ENCODE measurements around the gene VGLL4. TPM values are rescaled to one million over a fixed set of nuclear protein-coding genes. Genes with fewer than 3 reads are reported as not detected.
A peak's percentile ranks its signal among the peaks of the same experiment; 100 is the strongest.

Gene VGLL4
- total RNA-seq, 1 experiment from 2014 or later, result 31.7 TPM

DNA sequence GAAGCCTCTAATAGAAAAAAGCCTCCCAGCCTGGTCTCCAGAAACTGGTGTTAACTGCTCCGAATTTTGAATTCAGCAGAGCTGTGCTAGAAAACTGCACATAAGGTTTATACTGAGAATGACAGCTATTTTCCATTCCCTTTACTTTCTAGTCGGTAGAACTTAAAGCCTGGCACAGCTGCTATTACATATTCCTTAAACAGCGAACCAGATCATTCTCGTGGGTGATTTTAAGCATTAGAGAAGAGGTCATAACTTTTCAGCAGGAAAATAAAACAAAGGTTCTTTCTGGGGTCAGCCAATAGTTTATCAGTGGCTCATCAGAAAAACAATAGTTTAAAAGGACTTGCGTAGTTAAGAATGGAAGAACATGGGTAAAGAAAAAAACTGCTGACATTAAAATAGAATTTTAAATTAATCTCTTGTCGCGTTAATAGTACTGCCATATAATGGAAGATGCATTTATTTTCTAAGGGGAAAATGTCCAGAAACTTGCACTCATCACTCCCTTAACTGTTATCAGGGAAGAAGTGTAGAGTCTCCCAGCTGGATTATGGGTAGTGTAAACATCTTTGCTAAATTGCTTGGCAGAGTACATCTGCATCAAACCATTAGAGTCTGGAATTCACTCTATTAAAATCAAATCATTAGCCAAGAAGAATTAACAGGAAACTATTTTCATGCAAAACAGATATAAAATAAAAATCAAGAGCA lies 7.9 kb downstream of the VGLL4 start:
- TF ChIP-seq, protein P1, sequence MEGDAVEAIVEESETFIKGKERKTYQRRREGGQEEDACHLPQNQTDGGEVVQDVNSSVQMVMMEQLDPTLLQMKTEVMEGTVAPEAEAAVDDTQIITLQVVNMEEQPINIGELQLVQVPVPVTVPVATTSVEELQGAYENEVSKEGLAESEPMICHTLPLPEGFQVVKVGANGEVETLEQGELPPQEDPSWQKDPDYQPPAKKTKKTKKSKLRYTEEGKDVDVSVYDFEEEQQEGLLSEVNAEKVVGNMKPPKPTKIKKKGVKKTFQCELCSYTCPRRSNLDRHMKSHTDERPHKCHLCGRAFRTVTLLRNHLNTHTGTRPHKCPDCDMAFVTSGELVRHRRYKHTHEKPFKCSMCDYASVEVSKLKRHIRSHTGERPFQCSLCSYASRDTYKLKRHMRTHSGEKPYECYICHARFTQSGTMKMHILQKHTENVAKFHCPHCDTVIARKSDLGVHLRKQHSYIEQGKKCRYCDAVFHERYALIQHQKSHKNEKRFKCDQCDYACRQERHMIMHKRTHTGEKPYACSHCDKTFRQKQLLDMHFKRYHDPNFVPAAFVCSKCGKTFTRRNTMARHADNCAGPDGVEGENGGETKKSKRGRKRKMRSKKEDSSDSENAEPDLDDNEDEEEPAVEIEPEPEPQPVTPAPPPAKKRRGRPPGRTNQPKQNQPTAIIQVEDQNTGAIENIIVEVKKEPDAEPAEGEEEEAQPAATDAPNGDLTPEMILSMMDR (IDR thresholded peaks at IDR 0.05; ENCODE audit: unreplicated experiment), result no peak
- POLR2A ChIA-PET, result interaction anchor here (0.9 to 1.3 kb wide), 3 partner anchors 14 to 35 kb away, joined by 3 to 6 read pairs (median 3); no protein-coding TSS in a partner anchor
- Mint-ChIP-seq H3K4me1 (ENCODE audit: insufficient read depth, unreplicated experiment) (peaks cover 64% of the 10 kb centered on the region), H3K27ac (ENCODE audit: low read depth, unreplicated experiment) (no peak overlapping the region), H3K27me3 (ENCODE audit: insufficient read depth, unreplicated experiment) (no peaks in the 10 kb centered on the region), H3K9me3 (ENCODE audit: unreplicated experiment) (no peaks in the 10 kb centered on the region), H3K4me3 (ENCODE audit: unreplicated experiment) (no peak overlapping the region), H3K36me3 (ENCODE audit: insufficient read depth, unreplicated experiment) (peaks cover 13% of the 10 kb centered on the region)
- intact Hi-C loops (cut with micrococcal nuclease), result no loop called here
- BruUV-seq (replicated peaks), result no TSS peak
- DNase-seq (ENCODE audit: unreplicated experiment), result no peak
- CTCF ChIA-PET, result interaction anchor here (0.7 to 4.1 kb wide), 2 partner anchors 15 to 272 kb away, joined by 3 to 18 read pairs; no protein-coding TSS in a partner anchor

DNA sequence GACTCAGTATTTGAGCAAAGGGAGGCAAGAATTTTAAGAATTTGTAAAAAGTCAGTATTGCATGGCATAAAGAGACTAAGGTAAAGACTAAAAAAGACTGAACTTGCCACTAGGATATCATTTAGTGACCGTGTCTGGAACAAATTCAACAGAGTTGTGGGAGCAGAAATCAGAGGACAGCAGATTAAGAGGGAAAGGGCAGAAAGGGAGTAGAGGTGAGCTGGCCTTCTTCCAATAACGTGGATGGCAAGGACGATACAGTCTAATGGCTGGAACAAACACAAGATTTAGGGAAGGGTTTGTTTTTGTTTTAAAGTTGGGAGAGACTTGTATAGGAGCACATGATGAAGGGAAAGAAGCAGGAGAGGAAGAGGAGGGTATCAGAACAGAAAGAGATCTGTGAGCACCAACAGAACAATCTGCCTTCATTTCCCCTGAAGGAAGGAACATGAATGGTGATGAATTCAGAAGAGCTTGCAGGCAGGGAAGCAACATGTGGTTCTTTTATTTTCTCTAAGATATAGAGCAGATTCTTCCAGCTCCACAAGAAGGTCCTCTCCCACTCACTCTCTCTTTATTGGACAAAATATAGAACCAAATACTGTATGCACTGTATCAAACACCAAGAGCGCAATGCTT lies 8.6 kb downstream of the VGLL4 start:
- no TSS peak for BruUV-seq (replicated peaks)
- CTCF ChIA-PET, result interaction anchor here (4.1 kb wide), 1 partner anchor 16 kb away, joined by 18 read pairs; no protein-coding TSS in a partner anchor
- TF ChIP-seq, protein P1 (IDR thresholded peaks at IDR 0.05; ENCODE audit: unreplicated experiment), result no peak
- intact Hi-C loops (cut with micrococcal nuclease), result no loop called here
- DNase-seq (ENCODE audit: unreplicated experiment), result no peak
- peaks cover 58% of the 10 kb centered on the region for H3K4me1 Mint-ChIP-seq (ENCODE audit: insufficient read depth, unreplicated experiment)
- H3K9me3 Mint-ChIP-seq (ENCODE audit: unreplicated experiment), result no peaks in the 10 kb centered on the region
- H3K36me3 Mint-ChIP-seq (ENCODE audit: insufficient read depth, unreplicated experiment), result peaks cover 8% of the 10 kb centered on the region
- POLR2A ChIA-PET, result interaction anchor here (0.9 to 1.0 kb wide), 2 partner anchors 14 to 29 kb away, joined by 3 read pairs; no protein-coding TSS in a partner anchor
- H3K27ac Mint-ChIP-seq (ENCODE audit: low read depth, unreplicated experiment), result no peak overlapping the region
- H3K27me3 Mint-ChIP-seq (ENCODE audit: insufficient read depth, unreplicated experiment), result no peaks in the 10 kb centered on the region
- no peak overlapping the region for H3K4me3 Mint-ChIP-seq (ENCODE audit: unreplicated experiment)

DNA sequence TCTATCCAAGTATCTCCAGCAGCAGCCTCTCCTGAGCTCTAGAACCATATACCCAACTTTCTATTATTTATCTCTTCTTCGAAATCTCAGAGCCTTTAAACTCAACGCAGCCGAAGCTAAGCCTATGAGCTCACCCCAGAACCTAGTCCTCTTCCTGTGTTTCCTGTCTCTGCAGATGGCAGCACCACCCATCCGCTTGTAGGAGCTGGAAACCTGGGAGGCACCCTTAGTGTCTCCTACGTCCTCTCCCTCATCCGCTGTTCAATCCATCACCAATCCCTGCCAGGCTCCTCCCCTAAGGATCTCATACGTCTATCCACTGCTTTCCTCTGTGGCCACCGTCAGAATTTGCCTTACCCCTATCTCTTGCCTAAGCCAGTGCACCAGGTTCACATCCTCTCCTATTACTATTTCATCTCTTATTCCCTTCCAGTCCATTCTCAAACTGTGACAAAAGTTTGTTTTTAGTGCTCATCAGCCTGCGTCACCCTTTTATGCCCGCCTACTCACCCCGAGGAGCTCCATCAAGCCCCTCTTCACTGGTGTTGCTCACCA lies 9.6 kb downstream of the VGLL4 start:
- TF ChIP-seq, protein P1 (IDR thresholded peaks at IDR 0.05; ENCODE audit: unreplicated experiment), result no peak
- Mint-ChIP-seq H3K27ac (ENCODE audit: low read depth, unreplicated experiment) (no peak overlapping the region), H3K27me3 (ENCODE audit: insufficient read depth, unreplicated experiment) (no peaks in the 10 kb centered on the region), H3K36me3 (ENCODE audit: insufficient read depth, unreplicated experiment) (peaks cover 8% of the 10 kb centered on the region), H3K9me3 (ENCODE audit: unreplicated experiment) (no peaks in the 10 kb centered on the region), H3K4me3 (ENCODE audit: unreplicated experiment) (no peak overlapping the region), H3K4me1 (ENCODE audit: insufficient read depth, unreplicated experiment) (peaks cover 56% of the 10 kb centered on the region)
- no TSS peak for BruUV-seq (replicated peaks)
- POLR2A ChIA-PET, result no interaction called here
- DNase-seq (ENCODE audit: unreplicated experiment), result no peak
- CTCF ChIA-PET, result no interaction called here
- intact Hi-C loops (cut with micrococcal nuclease), result no loop called here

DNA sequence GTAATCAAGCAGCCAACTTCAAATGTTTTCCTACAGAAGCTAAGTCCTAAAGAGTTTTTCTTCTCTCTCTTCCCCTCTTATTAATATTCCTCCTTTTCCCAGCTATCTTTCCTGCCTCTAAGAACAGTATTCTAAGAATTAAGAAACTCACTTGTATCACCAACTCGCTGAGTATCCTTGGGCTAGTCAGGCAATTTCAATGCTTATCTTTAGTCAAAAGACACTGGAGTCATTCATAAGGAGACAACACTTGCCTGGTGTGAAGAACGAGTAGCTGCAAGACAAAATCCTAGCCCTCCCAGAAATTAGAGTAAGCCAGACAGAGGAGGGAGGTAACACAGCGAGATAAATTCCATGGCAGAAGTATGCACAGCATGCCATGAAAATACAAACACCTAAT lies 10.7 kb downstream of the VGLL4 start:
- intact Hi-C loops (cut with micrococcal nuclease), result no loop called here
- H3K4me3 Mint-ChIP-seq (ENCODE audit: unreplicated experiment), result no peak overlapping the region
- H3K9me3 Mint-ChIP-seq (ENCODE audit: unreplicated experiment), result no peaks in the 10 kb centered on the region
- peaks cover 8% of the 10 kb centered on the region for H3K36me3 Mint-ChIP-seq (ENCODE audit: insufficient read depth, unreplicated experiment)
- CTCF ChIA-PET, result interaction anchor here (0.7 to 1.0 kb wide), 2 partner anchors 28 to 248 kb away, joined by 3 to 4 read pairs; no protein-coding TSS in a partner anchor
- no TSS peak for BruUV-seq (replicated peaks)
- TF ChIP-seq, protein P1 (IDR thresholded peaks at IDR 0.05; ENCODE audit: unreplicated experiment), result no peak
- H3K27ac Mint-ChIP-seq (ENCODE audit: low read depth, unreplicated experiment), result peak overlapping the region; percentile 55
- H3K4me1 Mint-ChIP-seq (ENCODE audit: insufficient read depth, unreplicated experiment), result peaks cover 45% of the 10 kb centered on the region
- POLR2A ChIA-PET, result interaction anchor here (1.5 kb wide), 2 partner anchors 11 to 13 kb away, joined by 3 to 9 read pairs; partner anchors contain the start of gene VGLL4
- no peaks in the 10 kb centered on the region for H3K27me3 Mint-ChIP-seq (ENCODE audit: insufficient read depth, unreplicated experiment)
- no peak for DNase-seq (ENCODE audit: unreplicated experiment)
